HG02763 (cell line): Measurements from ENCODE around the gene TRPC4AP.
"Not testable (repeated sequence)": the region's sequence is repeated elsewhere in the genome, so short reads cannot be mapped to it uniquely, and the experiment has no call there.

Source experiments
- ATAC-seq: cut with Tn5 transposase; IDR thresholded peaks from one replicate; pipeline ENCODE4 v1.9.1; 2021; ENCODE audit warnings: mild to moderate bottlenecking, moderate library complexity; ENCODE audit not compliant: unreplicated experiment

The TRPC4AP gene

DNA sequence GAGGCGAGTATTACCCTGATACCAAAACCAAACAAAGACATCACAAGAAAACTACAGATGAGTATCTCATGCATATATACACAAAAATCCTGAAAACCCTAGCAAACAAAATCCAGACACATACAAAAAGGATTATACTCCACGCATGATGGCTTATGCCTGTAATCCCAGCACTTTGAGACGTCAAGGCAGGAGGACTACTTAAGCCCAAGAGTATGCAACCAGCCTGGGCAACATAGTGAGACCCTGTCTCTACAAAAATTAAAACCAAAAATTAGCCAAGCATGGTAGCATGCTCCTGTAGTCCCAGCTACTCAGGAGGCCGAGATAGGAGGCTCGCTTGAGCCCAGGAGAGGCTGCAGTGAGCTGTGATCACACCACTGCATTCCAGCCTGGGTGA, 32.4 kb downstream of the TRPC4AP start:
- ATAC-seq = no peak

DNA sequence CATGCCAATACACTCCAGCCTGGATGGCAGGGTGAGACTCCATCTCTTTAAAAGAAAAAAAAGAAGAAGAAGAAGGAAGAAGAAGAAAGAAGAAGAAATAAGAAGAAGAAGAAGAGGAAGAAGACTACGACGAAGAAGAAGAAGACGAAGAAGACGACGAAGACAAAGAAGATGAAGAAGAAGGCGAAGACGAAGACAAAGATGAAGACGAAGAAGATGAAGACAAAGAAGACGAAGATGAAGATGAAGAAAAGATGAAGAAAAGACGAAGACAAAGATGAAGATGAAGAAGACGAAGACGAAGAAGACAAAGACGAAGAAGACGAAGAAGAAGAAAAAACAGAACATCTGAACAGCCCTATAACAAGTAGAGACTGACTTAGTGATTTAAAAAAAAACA, 33.0 kb downstream of the TRPC4AP start:
- ATAC-seq = no peak

DNA sequence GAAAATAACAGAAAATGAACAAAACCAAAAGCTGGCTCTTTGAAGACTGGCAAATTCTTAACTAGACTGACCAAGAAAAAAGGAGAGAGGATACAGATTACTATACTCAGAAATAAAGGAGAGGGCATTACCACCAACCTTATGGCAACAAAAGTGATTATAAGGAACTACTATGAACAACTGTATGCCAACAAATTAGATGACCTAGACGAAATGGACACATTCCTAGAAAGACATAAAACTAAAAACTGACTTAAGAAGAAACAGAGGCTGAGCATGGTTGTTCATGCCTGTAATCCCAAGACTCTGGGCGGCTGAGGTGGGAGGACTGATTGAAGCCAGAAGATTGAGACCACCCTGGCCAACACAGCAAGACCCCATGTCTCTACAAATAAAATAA, 33.5 kb downstream of the TRPC4AP start:
- no peak for ATAC-seq

DNA sequence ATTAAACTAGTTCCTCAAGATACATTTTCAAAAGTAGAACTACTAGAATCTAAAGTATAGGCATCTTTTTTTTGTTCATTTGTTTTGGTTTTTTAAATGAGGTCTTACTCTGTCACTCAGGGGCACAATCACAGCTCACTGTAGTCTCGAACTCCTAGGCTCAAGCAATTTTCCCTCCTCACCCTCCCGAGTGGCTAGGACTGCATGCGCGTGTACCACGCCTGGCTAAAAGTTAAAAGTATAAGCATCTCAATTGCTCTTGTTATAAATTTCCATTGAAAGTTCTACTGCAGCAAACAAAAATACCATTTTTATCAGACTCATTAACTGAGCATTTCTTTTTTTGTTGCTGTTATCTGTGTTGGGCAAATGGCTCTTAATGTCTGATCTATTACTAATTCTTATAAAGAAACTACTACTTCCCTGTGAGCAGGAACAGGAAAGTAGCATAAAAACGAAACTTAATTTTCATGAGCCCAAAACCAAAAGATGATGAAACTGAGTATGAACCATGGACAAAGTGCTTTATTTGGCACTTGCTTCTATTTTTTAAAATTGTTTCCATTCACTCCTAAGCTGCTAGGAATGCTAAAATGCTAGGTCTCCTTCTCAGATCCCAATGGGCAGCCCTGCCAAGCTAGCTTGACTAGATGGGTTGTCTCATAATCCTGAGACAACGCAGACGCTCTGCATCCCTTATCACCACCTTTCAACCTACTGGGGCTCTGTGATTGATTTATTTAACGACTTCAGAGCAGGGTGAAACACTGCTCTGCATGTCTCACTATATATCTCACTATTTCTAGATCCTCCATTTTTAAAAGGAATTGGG, 36.9 kb downstream of the TRPC4AP start:
- ATAC-seq = no peak

DNA sequence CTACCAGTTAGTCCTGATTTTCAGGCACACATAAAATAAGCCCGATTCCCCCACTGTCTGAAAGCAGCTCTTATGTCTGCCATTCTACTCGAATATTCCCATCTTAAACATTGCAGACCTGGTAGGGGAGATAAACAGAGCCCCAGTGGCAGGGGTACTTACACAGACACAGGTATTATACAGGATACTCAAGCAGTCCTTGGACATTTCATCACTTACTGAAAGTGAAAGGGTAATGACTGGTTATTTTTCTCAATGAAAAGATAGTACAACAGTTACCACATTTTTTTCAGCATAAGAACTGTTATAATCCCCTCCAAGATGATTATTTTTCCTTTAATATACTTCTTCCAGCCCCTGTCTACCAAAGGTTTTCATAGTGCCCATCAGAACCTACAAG, 37.8 kb downstream of the TRPC4AP start:
- ATAC-seq = no peak

DNA sequence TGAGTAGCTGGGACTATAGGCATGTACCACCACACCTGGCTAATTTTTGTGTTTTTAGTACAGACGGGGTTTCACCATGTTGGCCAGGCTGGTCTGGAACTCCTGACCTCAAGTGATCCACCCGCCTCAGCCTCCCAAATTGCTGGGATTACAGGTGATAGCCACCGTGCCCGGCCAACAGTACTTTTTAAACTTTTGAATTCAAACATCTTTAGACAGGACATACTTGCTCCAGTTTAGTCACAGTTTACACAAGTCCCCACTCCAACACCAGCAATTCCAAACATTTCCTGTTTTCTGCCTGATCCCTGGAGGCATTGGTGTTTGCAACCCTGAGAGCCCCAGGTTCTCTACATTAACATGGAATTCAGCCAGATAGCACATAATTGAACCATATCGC, 40.0 kb downstream of the TRPC4AP start:
- not testable (repeated sequence) for ATAC-seq

DNA sequence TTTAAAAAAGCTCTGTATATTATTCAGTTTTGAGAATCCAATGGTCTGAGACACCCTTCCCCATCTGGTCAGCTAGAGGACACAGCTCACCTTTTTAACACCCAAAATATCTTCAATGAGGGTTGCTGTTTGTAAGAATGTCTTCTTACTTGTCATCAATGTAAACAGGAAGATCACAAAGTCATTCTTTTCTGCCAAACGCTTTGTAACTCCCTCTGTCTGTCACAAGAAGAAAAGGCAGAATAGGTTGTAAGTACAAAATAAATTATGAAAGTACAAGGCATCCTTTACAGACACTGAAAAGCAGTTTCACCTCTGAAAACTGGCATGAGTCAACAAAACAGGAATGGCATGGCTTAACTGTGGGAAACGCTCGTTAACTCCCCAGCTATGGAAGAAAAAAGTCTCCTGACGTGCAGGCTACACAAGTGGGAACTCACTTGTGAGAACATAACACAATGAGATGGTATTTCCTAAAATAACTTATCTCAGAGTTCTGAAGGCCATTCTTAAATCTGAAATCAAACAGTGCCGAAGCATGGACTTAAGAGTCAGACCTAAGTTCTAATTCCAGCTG, 42.7 kb downstream of the TRPC4AP start:
- ATAC-seq = no peak

DNA sequence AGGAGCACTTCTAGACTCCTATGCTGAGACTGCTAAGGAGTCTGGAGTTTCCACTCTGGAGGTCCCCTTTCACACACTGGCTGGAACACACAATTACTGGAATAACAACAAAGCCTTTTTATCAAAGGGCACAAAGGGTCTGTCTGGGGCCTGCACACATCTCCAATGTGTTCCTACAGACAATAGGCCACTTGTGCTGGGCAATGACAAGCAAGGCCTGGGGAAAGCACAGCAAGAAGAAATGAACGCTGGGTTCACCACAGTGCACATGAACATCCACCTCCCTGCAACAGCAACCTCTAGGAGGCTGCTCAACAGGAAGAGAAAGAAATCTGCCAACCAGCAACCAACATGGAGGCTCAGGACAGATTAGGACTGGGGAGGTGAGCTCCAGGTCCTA, 43.9 kb downstream of the TRPC4AP start:
- ATAC-seq = no peak

DNA sequence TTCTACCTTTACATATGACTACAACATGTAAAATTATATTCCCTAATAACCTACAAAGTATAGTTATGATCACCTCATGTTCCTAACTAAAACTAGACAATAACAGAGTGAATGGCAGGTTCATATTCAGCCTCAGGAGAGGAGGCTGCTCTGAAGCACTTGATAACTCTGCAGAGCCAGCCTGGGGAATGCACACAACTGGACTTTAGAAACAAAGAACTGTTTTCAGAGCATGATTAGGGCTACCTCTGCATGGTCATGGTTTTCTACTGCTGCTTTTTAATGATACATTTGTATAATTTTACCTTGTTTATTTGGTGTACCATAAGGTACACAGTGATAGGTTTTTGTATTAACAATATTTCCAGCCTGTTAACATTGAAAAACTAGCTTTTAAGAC, 50.3 kb downstream of the TRPC4AP start:
- ATAC-seq = no peak

DNA sequence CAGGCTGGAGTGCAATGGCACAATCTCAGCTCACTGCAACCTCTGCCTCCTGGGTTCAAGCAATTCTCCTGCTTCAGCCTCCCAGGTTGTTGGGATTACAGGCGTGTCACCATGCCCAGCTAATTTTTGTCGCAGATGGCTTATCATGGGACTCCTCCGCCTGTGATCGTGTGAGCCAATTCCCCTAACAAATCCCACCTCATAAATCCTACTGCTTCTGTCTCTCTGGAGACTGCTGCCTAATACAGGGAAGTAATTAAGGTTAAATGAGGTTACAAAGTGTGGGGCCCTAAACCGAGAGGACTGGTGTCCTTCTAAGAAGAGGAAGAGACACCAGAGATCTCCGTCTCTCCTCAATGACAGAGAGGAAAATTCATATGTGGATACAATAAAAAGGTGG, 52.0 kb downstream of the TRPC4AP start:
- ATAC-seq = no peak

DNA sequence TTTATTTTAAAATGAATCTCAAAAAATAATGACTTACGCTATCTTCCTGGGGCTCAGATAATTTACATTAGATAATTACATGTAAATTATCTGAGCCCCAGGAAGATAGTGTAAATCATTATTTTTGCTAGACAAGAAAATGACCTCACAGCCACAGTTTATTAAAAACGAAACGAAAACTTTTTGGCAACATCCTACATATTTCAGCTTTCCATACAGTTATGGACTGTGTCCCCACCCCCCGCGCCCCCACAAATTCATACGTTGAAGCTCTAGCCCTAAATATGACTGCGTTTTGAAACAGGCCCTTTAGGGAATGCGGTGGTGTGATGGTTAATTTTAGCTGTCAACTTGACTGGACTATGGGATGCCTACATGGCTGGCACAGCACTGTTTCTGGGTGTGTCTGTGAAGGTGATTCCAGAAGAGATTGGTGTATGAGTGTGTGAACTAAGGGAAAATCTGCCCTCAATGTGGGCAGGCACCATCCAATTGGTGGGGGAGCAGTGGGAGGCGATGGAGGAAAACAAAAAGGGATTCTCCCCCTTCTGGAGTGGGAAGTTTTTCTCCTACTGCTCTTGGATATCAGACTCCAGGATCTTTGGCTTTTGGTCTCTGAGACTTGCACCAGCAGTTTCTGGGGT, 52.6 kb downstream of the TRPC4AP start:
- ATAC-seq = no peak

DNA sequence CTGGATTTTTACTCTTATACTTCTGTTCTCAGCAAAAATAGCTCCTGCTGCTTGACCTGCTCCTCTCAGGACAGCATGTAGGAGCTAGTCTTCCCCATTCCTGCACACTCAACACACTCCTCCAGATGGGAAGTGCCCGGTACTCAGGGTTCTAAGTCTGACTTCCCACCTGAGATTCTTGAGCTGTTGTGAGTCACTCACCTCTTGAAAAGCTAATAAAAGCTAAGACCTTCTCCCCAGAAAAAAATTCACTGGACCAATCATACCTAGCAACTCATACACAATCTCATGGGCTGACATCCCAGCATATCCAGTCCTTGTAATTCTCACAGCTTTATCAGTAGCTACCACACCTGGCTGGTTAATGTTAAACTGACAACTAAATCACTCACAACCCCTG, 53.5 kb downstream of the TRPC4AP start:
- no peak for ATAC-seq

DNA sequence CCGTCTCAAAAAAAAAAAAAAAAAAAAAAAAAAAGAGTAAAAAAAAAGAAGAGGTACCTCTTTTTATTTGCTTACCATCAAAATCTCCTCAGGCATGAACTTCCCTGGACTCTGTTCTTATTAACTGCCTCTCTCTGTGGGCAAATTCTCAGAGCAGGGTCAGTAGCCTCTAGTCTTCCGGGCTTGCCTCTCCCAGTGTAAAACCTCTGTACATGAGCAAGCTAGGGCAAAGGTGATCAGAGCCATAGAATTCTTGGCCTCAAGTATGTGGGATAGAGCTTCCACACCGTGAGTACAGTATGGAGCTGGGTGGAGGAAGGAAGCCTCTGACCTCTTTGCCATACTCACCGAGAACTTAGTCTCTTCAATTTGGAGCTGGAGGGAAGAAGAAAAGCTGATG, 58.5 kb downstream of the TRPC4AP start:
- ATAC-seq = no peak

DNA sequence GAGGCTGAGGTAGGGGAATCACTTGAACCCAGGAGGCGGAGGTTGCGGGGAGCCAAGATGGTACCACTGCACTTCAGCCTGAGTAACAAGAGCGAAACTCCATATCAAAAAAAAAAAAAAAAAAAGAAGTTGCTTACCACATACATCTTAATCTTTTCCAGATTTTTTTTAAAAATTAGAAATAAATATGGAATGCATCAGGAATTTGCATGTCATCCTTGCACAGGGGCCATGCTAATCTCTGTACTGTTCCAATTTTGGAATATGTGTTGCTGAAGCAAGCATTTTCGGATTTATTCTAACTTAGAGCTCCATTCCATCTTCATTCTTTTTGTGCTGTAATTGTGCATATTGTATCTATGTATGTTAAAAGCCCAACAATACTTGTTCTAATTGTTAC, 62.5 kb downstream of the TRPC4AP start:
- no peak for ATAC-seq

DNA sequence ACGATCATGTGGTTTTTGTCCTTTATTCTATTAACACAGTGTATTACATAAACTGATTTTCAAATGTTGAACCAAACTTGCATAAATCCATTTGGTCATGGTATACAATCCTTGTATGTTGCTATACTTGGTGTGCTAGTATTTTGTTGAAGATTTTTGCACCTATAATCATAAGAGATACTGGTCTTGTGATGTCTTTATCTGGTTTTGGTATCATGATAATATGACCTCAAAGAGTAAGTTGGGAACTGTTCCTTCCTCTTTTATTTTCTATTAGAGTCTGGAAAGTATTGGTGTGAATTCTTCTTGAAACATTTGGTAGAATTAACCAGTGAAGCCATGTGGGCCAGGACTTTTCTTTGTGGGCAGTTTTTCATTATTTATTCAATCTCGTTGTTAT, 65.3 kb downstream of the TRPC4AP start:
- ATAC-seq = no peak

DNA sequence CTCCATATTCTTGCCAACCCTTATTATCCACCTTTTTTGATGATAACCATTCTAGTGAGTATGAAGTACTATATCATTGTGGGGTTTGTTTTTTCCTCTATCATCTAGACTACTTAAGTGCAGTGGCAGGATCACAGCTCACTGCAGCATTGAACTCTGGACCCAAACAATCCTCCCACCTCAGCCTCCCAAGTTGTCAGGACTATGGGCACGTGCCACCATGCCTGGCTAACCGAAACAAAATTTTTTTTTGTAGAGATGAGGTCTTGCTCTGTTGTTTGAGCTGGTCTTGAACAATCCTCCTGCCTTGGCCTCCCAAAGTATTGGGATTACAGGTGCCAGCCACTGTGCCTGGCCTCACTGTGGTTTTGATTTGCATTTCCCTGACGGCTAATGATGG, 67.5 kb downstream of the TRPC4AP start:
- ATAC-seq = no peak

DNA sequence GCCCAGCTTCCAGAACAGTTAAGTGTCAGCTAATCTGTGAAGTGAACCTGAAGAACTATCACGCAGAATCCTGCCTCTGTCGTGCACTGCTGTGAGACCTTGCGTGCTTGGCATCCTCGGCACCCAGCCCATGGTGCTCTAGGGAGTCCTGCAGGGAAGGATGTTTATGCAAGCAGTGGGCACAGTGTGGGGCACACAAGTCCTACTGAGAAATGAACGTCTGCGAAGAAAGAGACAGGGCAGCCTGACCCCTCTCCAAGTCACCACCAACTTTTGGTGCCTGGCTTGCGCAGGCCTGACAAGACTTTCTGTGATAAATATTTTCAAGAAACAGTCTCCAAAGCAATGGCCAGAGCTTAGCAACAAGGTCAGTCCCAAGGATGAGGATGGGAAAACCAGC, 69.0 kb downstream of the TRPC4AP start:
- no peak for ATAC-seq

DNA sequence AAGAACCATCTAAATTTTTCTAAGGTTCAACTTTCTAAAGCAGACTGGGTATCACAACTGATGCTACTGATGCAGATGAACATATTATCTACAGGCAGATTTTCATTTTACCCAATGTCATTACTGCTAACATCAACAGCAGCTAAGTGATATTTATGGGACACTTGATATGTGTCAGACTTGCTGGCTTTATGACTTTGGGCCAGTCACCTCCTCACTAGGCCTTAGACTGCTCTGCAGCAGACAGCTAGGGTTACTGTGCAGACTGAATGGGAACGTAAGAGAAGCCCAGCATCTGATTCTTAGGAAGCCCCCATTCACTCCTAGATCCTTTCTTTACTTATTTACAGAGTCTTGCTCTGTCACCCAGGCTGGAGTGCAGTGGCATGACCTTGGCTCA, 70.8 kb downstream of the TRPC4AP start:
- no peak for ATAC-seq

DNA sequence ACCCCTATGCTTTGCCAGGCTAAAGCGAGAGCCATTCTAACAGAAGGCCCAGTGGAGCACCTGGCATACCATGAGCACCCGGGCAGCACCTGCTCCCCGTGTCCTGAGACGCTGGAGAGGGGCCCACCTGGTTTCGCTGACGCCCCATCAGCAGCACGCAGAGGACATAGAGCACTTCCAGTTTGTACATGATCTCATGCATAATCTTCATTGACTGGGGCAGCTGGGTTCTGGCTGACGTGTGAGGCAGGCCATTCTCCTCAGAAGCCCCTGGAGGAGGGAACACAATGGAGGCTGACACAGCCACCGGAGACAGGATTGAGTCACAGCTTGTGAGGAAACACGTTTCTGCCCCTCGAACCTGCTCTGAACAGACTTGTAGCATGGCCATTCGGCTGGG, 71.5 kb downstream of the TRPC4AP start:
- no peak for ATAC-seq

DNA sequence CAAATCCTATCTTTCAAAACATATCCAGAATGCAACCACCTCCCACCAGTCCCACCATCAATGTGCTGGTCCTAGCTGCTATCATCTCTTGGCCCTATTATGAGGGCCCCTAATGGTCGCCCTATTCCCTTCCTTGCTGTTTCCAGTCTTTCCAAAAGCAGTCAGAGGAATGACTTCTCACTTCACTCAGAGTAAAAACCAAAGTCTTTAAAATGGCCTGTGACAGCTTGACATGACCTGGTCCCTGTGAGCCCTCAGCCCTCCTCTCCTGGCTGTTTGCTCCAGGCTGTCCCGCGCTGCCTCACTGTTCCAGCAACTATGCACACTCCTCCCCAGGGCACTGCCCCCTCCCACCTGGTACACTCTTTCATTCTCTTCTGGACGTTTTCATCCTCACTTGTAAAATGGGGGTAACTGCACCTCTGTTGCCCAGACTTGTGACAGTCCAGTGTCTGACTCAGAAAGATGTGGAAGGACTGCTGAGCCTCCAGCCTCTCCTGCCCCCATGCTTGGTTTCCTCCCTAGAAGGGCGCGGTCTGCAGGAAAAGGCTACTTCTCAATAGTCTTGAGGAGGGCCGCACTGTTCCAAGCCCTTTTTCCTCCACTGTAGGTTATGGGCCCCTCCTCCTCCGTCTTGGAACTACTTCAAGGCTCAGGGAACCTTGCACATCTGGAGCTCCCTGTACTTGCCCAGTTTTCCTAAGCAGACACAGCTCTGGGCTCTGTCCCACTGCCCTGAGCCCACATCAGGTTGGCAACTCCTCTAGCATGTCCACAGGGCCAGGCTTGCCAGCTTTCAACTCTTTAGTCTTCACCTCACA, 72.3 kb downstream of the TRPC4AP start:
- ATAC-seq = no peak

DNA sequence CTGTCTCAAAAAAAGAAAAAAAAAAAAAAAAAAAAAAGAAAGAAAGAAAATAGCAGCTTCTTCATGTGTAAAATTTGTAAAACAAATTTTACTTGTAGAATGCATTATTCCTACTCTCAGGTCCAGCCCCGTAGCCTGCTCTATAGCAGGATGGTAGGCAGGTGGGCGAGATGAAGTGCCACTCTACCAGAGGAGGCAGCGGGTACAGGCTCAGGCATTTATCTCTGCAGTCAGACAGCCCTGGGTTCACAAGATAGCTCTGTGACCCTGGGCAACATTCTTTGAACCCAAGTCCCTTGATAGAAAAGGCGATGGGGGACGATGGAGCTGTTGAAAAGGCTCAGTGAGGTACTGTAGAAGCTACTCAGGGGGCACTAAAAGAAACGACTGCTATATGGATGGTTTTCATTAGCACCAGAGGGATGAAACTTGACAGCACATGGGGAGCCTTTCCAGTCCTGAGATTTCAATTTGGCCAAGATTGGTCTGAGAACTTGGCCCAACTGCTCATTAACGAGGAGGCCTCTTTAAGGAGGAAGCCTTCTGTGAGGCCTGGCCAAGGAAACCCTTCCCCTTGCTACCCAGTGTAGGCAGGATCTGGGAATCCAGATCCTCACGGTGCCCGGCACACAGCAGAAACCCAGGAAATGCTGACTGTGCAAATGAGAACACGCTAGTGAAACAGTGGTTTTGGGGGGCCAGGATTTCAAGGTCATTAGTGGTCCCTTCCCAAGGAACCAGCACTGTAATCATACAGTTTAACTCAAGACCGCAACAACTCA, 73.8 kb downstream of the TRPC4AP start:
- ATAC-seq = no peak
